ENCODE measurements around the gene CA14.
"Not testable (repeated sequence)": the region's sequence is repeated elsewhere in the genome, so short reads cannot be mapped to it uniquely, and the experiment has no call there.

CA14 gene

GRCh38 chr1:150257624-150258585, at the start of gene CA14:
Gene CA14, plus strand, starts transcription at chr1:150257774. Its CDS starts 355 bp downstream, at chr1:150258129.
- peak; percentile 59 to 79 for DNase-seq

DNA sequence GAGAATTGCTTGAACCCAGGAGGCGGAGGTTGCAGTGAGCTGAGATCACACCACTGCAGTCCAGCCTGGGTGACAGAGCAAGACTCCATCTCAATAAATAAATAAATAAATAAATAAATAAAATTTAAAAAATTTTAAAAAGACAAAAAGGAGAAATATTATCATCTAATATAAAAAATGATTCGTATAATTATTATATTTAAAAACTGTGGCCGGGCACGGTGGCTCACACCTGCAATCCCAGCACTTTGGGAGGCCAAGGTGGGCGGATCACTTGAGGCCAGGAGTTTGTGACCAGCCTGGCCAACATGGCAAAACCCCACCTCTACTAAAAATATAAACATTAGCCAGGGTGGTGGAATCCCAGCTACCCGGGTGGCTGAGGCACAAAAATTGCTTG, 49.1 kb upstream of the CA14 start:
- not testable (repeated sequence) for DNase-seq

DNA sequence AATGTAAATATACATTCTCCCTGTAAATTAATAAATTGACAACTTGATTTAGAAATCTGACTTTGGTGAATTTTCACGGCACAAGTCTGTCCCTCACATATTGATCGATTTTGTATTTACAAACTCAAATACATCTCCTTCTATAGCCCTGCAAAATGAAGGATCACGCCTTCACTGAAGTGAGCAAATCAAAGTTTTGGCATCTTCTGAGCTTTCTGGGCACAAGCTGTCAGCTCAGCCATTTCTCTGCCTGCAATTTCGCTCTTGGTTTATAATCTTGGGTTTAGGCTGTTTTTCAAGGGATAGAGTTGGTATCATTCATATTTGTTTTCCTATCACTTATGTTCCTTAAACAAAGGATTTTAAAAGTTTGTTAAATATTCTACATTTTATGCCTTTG, 47.5 kb upstream of the CA14 start:
- no peak for DNase-seq

DNA sequence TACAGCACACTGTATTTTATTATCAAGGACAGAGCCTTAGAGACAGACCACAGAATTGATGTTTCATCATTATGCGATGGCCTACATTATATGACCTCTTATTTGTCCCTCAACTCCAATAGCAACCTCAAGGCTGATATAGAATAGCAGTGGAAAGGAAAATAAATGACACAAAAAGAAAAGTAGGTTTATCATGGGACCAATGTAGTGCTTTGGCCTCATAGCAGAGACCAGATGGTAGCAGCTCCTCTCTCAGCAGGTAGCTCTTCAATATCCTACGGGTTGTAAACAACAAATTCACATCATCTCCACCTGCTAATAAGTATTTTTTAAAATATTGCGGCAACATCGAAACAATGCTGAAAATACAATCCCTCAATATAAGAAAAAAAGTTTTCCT, 46.9 kb upstream of the CA14 start:
- no peak for DNase-seq

- no peak for DNase-seq
Measured at GRCh38 chr1:150212070-150212469, 45.5 kb upstream of the CA14 start.

DNA sequence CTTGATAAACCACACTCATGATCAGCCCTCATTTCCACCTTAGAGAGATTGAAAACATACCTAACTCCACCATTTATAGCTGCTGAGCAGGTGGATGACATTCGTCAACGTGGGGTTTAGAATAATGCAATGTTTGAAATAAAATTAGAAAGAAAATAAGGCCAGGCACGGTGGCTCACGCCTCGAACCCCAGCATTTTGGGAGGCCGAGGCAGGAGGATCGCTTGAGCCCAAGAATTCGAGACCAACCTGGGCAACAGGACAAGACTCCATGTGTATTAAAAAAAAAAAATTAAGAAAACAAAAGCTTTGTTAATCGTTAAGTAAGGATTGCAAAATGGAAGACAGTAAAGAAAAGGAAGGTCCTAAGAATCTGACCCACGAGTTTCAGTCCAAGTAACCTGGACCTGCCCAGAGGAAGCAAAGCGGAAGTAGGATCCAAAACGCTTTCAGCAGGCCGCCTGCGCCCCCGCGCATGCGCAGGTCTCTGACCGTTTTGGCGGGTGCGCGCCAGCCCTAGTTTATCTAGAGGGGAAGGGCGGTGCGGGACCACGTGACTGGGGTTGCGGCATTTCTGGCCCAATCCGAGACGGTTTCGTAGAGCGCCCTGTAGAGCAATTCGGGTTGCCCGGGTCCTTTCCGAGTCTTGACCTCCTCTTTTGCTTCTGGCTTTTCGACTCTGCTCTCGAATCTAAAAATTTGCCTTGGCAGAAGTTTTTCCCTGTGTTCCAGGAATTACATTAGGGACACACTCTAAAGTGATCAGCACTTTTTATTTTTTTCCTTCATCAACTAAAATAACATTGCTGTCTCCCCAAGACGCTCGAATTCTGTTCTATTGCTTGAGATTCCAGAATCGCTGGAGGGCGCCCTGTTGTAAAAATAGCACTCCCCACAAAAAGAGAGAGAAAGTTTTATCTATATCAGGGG, 44.1 kb upstream of the CA14 start:
- peak; percentile 91 to 99 for DNase-seq

DNA sequence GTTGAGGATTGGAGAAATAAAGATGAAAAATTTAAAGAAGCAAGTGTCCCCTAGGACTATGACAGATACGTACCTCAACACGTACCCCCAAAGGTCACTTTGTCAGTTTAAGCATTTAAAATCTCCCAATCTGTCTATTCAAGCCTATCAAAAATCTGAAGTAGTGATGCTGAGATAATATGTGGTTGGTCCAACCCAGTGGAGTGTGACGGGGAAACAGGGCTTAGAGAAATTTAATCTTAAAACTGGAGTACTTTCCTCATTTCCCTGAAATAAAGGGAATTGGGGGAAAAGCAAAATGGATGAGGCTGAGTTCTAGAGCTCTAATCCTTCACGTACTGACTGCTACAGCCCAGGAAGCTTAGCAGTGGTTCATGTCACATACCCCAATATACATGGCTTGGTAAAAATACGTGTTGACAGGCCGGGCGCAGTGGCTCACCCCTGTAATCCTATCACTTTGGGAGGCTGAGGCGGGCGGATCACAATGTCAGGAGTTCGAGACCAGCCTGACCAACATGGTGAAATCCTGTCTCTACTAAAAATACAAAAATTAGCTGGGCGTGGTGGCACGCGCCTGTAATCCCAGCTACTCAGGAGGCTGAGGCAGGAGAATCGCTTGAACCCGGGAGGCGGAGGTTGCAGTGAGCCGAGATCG, 43.3 kb upstream of the CA14 start:
- not testable (repeated sequence) for DNase-seq

GRCh38 chr1:150215855-150216254, 41.7 kb upstream of the CA14 start:
- DNase-seq = not testable (repeated sequence)

- peak in 1 of 2 experiments; percentile 56 for DNase-seq
Measured at GRCh38 chr1:150221552-150221951, 36.0 kb upstream of the CA14 start.

DNA sequence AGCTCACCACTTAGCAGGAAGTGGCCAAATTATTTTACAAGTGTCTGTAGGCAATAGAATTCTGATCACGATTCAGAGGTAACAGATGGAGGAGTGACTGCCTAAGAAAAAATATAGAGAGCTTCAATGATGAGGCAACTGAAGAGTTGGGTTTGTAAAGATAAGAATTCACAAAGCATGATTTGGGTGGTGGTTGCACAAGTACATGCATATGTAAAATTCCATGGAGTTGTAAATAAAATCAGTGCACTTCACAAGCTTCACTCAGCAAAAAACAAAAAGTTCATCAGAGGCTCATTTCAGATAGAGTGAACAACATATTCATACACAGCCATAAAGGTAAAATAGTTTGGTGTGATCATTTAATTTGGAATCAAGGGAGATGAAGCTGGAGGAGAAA, 32.6 kb upstream of the CA14 start:
- DNase-seq = no peak

- DNase-seq = no peak
Measured at GRCh38 chr1:150225546-150225945, 32.0 kb upstream of the CA14 start.

GRCh38 chr1:150226486-150226885, 31.1 kb upstream of the CA14 start:
- DNase-seq = no peak

GRCh38 chr1:150227228-150227627, 30.3 kb upstream of the CA14 start:
- no peak for DNase-seq

DNA sequence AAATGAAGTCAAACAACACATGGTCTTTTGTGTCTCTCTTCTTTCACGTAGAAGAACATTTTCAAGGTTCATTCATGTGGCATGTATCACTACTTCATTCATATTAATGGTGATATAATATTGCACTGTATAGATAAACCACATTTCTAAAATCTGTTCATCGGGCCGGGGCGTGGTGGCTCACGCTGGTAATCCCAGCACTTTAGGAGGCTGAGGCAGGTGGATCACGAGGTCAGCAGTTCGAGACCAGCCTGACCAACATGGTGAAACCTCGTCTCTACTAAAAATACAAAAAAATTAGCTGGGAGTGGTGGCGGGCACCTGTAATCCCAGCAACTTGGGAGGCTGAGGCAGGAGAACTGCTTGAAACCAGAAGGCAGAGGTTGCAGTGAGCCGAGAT, 29.3 kb upstream of the CA14 start:
- DNase-seq = not testable (repeated sequence)

DNA sequence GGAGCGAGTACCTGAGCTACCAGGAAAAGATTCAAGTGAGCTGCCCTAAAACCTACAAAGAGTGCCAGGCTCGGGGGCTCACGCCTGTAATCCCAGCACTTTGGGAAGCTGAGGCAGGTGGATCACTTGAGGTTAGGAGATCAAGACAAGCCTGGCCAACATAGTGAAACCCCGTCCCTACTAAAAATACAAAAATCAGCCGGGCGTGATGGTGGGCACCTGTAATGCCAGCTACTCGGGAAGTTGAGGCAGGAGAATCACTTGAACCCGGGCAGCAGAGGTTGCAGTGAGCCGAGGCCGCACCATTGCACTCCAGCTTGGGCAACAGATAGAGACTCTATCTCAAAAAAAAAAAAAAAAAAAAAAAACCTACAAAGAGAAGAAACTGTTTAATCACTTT, 24.7 kb upstream of the CA14 start:
- DNase-seq = not testable (repeated sequence)

GRCh38 chr1:150233359-150234308, 23.9 kb upstream of the CA14 start:
- DNase-seq = peak in 1 of 2 experiments; percentile 48

DNA sequence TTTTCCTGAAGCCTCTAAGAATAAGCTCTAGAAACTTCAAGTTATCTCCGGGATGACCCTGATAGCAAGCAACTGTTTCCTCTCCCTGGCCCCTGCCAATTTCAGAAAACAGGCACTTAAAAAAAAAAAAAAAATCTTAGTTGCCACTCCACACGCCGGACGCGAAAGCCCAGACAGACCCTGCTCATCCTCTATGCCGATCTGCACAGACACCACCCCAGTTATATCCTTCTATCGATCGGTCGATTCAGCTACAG, 23.3 kb upstream of the CA14 start:
- DNase-seq = no peak

GRCh38 chr1:150234566-150235293, 22.8 kb upstream of the CA14 start:
- peak; percentile 84 to 85 for DNase-seq

DNA sequence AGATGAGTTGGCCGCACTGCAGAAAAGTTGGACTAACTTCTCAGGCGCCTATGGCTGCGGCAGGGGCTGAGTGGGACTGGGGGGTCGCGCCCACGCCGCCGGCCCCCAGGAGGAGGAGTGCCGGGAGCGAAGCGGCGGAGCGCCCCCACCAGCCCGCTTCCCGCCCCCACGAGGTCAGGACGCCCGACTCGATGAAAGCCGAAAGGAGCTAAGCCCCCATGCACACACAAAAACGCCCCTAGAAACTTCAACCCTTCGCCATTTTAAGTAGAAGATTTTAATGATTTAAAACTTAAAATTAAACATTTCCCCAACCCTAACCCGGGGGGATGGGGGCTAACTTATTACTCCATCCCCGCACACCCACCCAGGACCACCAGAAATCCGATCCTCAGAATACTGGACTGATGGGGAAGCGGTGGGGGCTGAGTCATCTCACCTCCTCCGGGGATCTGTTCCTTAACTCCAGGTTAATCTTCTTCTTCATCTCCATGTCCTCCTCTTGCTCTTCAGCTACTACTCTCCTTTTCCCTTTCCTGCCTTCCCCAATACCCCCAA, 22.2 kb upstream of the CA14 start:
- DNase-seq = peak in 1 of 2 experiments; percentile 72

GRCh38 chr1:150235852-150236613, 21.5 kb upstream of the CA14 start, which contains the start of gene ANP32E:
Gene ANP32E, minus strand, starts transcription at chr1:150236112. Its CDS starts 326 bp downstream, at chr1:150235786.
- DNase-seq = peak; percentile 100
